GM12892 (cell line): ENCODE measurements around the gene PDGFA.

ENCODE experiments used
- POLR2A ChIP-seq: IDR thresholded peaks from 2 replicates; pipeline ENCODE4 v1.6.1; 2011; ENCODE audit warnings: low read depth, low read length, control low read depth
- POLR2AphosphoS5 ChIP-seq: IDR thresholded peaks from 2 replicates; pipeline ENCODE4 v1.6.1; 2011; ENCODE audit warnings: low read depth, low read length, control low read depth
- TAF1 ChIP-seq: IDR thresholded peaks from 2 replicates; pipeline ENCODE4 v1.6.1; 2011; ENCODE audit warnings: low read depth, mild to moderate bottlenecking, control low read depth, low read length, borderline replicate concordance

DNA sequence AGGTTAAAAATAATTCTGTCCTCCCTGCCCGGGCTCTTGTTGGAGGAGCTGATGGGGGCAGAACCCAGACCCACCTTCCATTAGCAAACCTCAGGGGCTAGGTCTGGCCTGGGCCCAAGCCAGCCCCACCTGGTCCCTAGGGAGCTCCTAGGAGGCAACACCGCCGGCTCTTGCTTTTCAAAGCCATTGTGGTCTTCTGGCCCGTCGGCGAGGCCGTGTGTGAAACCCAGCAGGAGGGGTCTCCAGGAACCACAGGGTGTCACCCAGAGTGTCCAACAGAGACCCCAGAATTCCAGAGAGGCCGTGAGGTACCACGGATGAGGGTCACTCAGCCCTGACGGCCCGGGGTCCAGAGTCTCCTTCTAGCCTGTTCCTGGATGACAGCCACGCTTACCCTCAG is 16.6 kb upstream of the PDGFA start:
- no peak for TF ChIP-seq POLR2A
- no peak for TF ChIP-seq TAF1
- TF ChIP-seq POLR2AphosphoS5 = no peak
